ENCODE results near the gene RGS10.

The RGS10 gene

DNA sequence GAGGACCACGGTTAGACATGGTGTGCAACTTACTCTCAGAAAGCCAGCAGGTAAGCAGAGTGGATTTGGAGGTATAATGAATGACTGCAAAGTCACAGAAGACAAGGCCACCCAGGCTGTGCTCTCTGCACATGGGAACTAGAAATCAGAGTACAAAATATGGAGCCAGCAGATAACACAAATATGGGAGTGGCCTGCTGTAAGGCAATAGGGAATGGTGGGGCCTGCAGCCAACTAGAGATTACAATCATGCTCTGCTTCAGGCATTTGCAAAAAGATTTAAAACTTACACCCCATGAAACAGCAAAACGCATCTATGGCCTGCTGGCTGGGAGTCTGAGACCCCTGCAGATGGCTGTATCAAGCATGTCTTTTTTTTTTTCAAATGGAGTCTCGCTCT lies 47.0 kb downstream of the RGS10 start:
- Histone ChIP-seq H3K9me3 (ENCODE audit: insufficient read depth, low read depth, low read length) (no peaks in the 10 kb centered on the region), H3K4me1 (ENCODE audit: insufficient read depth, low read length, poor library complexity, severe bottlenecking) (peaks cover 30% of the 10 kb centered on the region)

GRCh38 chr10:119495021-119495505 lies 47.5 kb downstream of the RGS10 start:
- H3K4me1 ChIP-seq (ENCODE audit: insufficient read depth, low read length, poor library complexity, severe bottlenecking) = peaks cover 33% of the 10 kb centered on the region
- no peaks in the 10 kb centered on the region for H3K9me3 ChIP-seq (ENCODE audit: insufficient read depth, low read depth, low read length)
- no peaks in the 10 kb centered on the region; the same call in 1 of the 2 replicates for H3K36me3 ChIP-seq (ENCODE audit: insufficient read depth, low read length)
- no peak overlapping the region for H3K9ac ChIP-seq (ENCODE audit: low read depth, low read length, poor library complexity, severe bottlenecking)
- no peaks in the 10 kb centered on the region for H4K20me1 ChIP-seq (ENCODE audit: insufficient read depth, low read length, poor library complexity, severe bottlenecking)
- no peak overlapping the region for H3K4me3 ChIP-seq (ENCODE audit: low read length, poor library complexity, severe bottlenecking)
- H2AFZ ChIP-seq (ENCODE audit: low read length) = no peak overlapping the region
- no peaks in the 10 kb centered on the region for H3F3A ChIP-seq (ENCODE audit: low read depth)
- H3K4me2 ChIP-seq (ENCODE audit: low read depth, low read length, poor library complexity, severe bottlenecking) = no peak overlapping the region
- no peaks in the 10 kb centered on the region for H3K27me3 ChIP-seq (ENCODE audit: insufficient read depth, low read length, poor library complexity, severe bottlenecking)
- no peaks in the 10 kb centered on the region for H3K79me2 ChIP-seq (ENCODE audit: insufficient read depth, low read length)
- no peaks in the 10 kb centered on the region for H3K9me2 ChIP-seq (replicated peaks; ENCODE audit: low read depth, low read length)
- no peak for TF ChIP-seq EZH2phosphoT487 (IDR thresholded peaks at IDR 0.05; ENCODE audit: borderline replicate concordance)
- TF ChIP-seq, protein P1, sequence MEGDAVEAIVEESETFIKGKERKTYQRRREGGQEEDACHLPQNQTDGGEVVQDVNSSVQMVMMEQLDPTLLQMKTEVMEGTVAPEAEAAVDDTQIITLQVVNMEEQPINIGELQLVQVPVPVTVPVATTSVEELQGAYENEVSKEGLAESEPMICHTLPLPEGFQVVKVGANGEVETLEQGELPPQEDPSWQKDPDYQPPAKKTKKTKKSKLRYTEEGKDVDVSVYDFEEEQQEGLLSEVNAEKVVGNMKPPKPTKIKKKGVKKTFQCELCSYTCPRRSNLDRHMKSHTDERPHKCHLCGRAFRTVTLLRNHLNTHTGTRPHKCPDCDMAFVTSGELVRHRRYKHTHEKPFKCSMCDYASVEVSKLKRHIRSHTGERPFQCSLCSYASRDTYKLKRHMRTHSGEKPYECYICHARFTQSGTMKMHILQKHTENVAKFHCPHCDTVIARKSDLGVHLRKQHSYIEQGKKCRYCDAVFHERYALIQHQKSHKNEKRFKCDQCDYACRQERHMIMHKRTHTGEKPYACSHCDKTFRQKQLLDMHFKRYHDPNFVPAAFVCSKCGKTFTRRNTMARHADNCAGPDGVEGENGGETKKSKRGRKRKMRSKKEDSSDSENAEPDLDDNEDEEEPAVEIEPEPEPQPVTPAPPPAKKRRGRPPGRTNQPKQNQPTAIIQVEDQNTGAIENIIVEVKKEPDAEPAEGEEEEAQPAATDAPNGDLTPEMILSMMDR (conservative IDR thresholded peaks at IDR 0.05; ENCODE audit: low read length) = no peak

More for the DNA sequence above, 47.0 kb downstream of the RGS10 start:
- no peaks in the 10 kb centered on the region for H3F3A ChIP-seq (ENCODE audit: low read depth)
- H3K4me3 ChIP-seq (ENCODE audit: low read length, poor library complexity, severe bottlenecking) = no peak overlapping the region
- H2AFZ ChIP-seq (ENCODE audit: low read length) = no peak overlapping the region
- H3K9ac ChIP-seq (ENCODE audit: low read depth, low read length, poor library complexity, severe bottlenecking) = no peak overlapping the region
- no peak for TF ChIP-seq EZH2phosphoT487 (IDR thresholded peaks at IDR 0.05; ENCODE audit: borderline replicate concordance)
- TF ChIP-seq, protein P1 (conservative IDR thresholded peaks at IDR 0.05; ENCODE audit: low read length) = no peak
- H3K27me3 ChIP-seq (ENCODE audit: insufficient read depth, low read length, poor library complexity, severe bottlenecking) = no peaks in the 10 kb centered on the region
- no peak overlapping the region for H3K4me2 ChIP-seq (ENCODE audit: low read depth, low read length, poor library complexity, severe bottlenecking)
- H4K20me1 ChIP-seq (ENCODE audit: insufficient read depth, low read length, poor library complexity, severe bottlenecking) = no peaks in the 10 kb centered on the region
- no peaks in the 10 kb centered on the region for H3K79me2 ChIP-seq (ENCODE audit: insufficient read depth, low read length)
- H3K9me2 ChIP-seq (replicated peaks; ENCODE audit: low read depth, low read length) = no peaks in the 10 kb centered on the region
- H3K36me3 ChIP-seq (ENCODE audit: insufficient read depth, low read length) = no peaks in the 10 kb centered on the region; the same call in 1 of the 2 replicates

DNA sequence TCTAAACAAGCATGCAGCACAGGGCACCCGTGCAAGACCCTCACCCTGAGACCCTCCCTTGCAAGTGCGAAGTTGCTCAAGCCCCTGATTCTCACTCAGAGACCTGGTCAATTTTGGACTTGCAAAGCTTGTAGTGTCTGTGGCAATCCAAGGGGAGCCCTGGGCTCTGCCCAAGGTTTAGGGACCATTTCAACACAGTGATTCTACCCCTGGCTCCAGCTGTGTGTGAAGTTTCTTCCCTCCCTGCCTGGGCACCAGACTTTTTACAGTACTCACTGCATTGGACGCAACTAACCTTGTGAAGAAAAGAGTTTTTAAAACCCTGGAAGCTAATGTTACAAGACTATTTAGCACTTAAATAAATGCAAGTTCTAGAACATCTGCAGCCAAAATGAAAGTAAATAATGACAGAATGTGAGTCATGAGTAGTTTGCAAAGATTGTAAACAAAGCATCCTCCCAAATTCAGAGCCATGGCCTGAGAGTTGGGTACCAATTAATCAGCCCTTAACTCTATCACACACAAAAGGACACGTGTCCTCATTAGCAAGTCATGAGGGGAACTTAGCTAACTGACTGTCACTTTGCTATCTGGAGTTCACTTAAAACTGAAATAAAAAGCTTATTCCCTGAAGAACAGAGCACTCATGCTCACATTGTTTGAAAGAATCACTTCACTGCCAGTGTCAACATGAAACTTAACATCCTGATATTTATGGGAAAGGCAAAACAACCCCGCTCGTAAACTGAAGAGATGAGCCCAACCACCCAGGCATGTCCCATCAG lies 48.1 kb downstream of the RGS10 start:
- Histone ChIP-seq H3K9me2 (replicated peaks; ENCODE audit: low read depth, low read length) (no peaks in the 10 kb centered on the region), H4K20me1 (ENCODE audit: insufficient read depth, low read length, poor library complexity, severe bottlenecking) (no peaks in the 10 kb centered on the region), H3K4me2 (ENCODE audit: low read depth, low read length, poor library complexity, severe bottlenecking) (no peak overlapping the region), H3K9ac (ENCODE audit: low read depth, low read length, poor library complexity, severe bottlenecking) (no peak overlapping the region), H3K9me3 (ENCODE audit: insufficient read depth, low read depth, low read length) (no peaks in the 10 kb centered on the region), H3K27me3 (ENCODE audit: insufficient read depth, low read length, poor library complexity, severe bottlenecking) (no peaks in the 10 kb centered on the region), H3K4me1 (ENCODE audit: insufficient read depth, low read length, poor library complexity, severe bottlenecking) (peaks cover 39% of the 10 kb centered on the region), H3K36me3 (ENCODE audit: insufficient read depth, low read length) (no peaks in the 10 kb centered on the region; the same call in 1 of the 2 replicates), H3K4me3 (ENCODE audit: low read length, poor library complexity, severe bottlenecking) (no peak overlapping the region), H2AFZ (ENCODE audit: low read length) (no peak overlapping the region), H3F3A (ENCODE audit: low read depth) (no peaks in the 10 kb centered on the region), H3K79me2 (ENCODE audit: insufficient read depth, low read length) (no peaks in the 10 kb centered on the region)
- TF ChIP-seq, protein P1 (conservative IDR thresholded peaks at IDR 0.05; ENCODE audit: low read length) = no peak
- TF ChIP-seq EZH2phosphoT487 (IDR thresholded peaks at IDR 0.05; ENCODE audit: borderline replicate concordance) = no peak
